HepG2 (cell line): ENCODE results near the gene EYA2. TPM values are rescaled to one million over a fixed set of nuclear protein-coding genes. Genes with fewer than 3 reads are reported as not detected.

Experiments used
- ATAC-seq: fragments of 200-7000 bp; cut with Tn5 transposase; 3 replicates; pipeline ENCODE4 v1.9.1; 2020; ENCODE audit warnings: mild to moderate bottlenecking, moderate library complexity
- BruUV-seq: library from RNA; stranded (reverse); fragments of 400-500 nt; replicated peaks from 2 replicates; lab custom pipeline; 2021; lab: Mats Ljungman, UMichigan
- CTCF ChIA-PET: fragments of 300-600 bp; formaldehyde crosslinking; extraction: SDS; loops from one replicate; lab custom pipeline; 2021; ENCODE audit warnings: low total read pairs, inconsistent platforms, low intra/inter-chr PET ratio; lab: Yijun Ruan, JAX
- POLR2A ChIA-PET: fragments of 350-600 bp; sonication (Branson Sonifier 250); formaldehyde crosslinking; loops from one replicate; lab custom pipeline; 2020; ENCODE audit warnings: antibody characterized with exemption, inconsistent platforms; lab: Yijun Ruan, JAX
- DNase-seq: peaks from one replicate; pipeline ENCODE4 v3.0.0-alpha.2; 2015; ENCODE audit warnings: low spot score
- FAIRE-seq: peaks from 3 replicates; lab custom pipeline; 2011; peaks lifted over from hg19 to GRCh38; lab: Jason Lieb, UNC
- H2AFZ ChIP-seq: one replicate; pipeline ENCODE4 v1.6.1; 2011; ENCODE audit warnings: low read length, inconsistent platforms
- H3K27ac ChIP-seq: fragments of 300-600 bp; 3 replicates; pipeline ENCODE4 v1.8.0; 2011; ENCODE audit warnings: mixed run types, mild to moderate bottlenecking, mixed read lengths, low read length, inconsistent platforms; ENCODE audit not compliant: insufficient read depth; ENCODE audit errors: extremely low read length
- H3K27me3 ChIP-seq, 2 experiments: fragments of 200-600 bp in 1 of 2; 2 replicates in 1 of 2; 3 replicates in 1 of 2; pipeline versions ENCODE4 v1.6.0 to v1.8.0; 2011; ENCODE audit warnings: low read length in 2 of 2, mild to moderate bottlenecking in 2 of 2, moderate library complexity in 2 of 2, inconsistent platforms in 1 of 2; ENCODE audit not compliant: insufficient read depth in 2 of 2, control insufficient read depth in 1 of 2
- H3K36me3 ChIP-seq, 2 experiments: fragments of 200-600 bp in 1 of 2; replicated peaks in 1 of 2; 2 replicates in 1 of 2; 3 replicates in 1 of 2; pipeline versions ENCODE4 v1.5.1 to v1.8.0; 2011; ENCODE audit warnings: low read length in 2 of 2, inconsistent platforms in 1 of 2; ENCODE audit not compliant: insufficient read depth in 2 of 2, control insufficient read depth in 1 of 2
- H3K4me1 ChIP-seq: 2 replicates; pipeline ENCODE4 v1.5.1; 2012; ENCODE audit warnings: low read length, inconsistent platforms; ENCODE audit not compliant: insufficient read depth
- H3K4me2 ChIP-seq: 2 replicates; pipeline ENCODE4 v1.6.0; 2011; ENCODE audit warnings: low read depth, low read length, inconsistent platforms
- H3K4me3 ChIP-seq, 3 experiments: fragments of 200-600 bp in 1 of 3; sonication (generic), shearing (Covaris generic) in 1 of 3; replicated peaks in 1 of 3; 2 replicates each; pipeline ENCODE4 v1.5.1; 2011 to 2016; ENCODE audit warnings: low read length in 3 of 3, inconsistent platforms in 2 of 3, low read depth in 2 of 3, mild to moderate bottlenecking in 2 of 3, control low read depth in 1 of 3, mixed read lengths in 1 of 3; ENCODE audit not compliant: insufficient read depth in 1 of 3
- H3K79me2 ChIP-seq: one replicate; pipeline ENCODE4 v1.6.1; 2011; ENCODE audit warnings: low read length, inconsistent platforms; ENCODE audit not compliant: insufficient read depth
- H3K9ac ChIP-seq: 2 replicates; pipeline ENCODE4 v1.6.0; 2011; ENCODE audit warnings: mild to moderate bottlenecking, low read depth, low read length, inconsistent platforms; ENCODE audit not compliant: insufficient read depth
- H3K9me3 ChIP-seq: 2 replicates; pipeline ENCODE4 v1.5.1; 2012; ENCODE audit warnings: mild to moderate bottlenecking, low read length
- H4K20me1 ChIP-seq: 2 replicates; pipeline ENCODE4 v1.6.0; 2011; ENCODE audit warnings: inconsistent platforms, mild to moderate bottlenecking, low read length, moderate library complexity; ENCODE audit not compliant: insufficient read depth
- ASH2L ChIP-seq: fragments of 300-600, 200-600 bp; sonication (generic); IDR thresholded peaks from 2 replicates; pipeline ENCODE4 v1.7.0; 2017; ENCODE audit warnings: low read depth, mild to moderate bottlenecking, moderate library complexity, mixed read lengths, low read length; ENCODE audit not compliant: insufficient read length
- GRHL1 ChIP-seq: sonication (generic); formaldehyde crosslinking; conservative IDR thresholded peaks from 2 replicates; pipeline ENCODE4 v1.8.0; 2022; ENCODE audit warnings: missing genetic modification reagents
- HNRNPL ChIP-seq: fragments of 200-400 bp; formaldehyde crosslinking; IDR thresholded peaks from 2 replicates; pipeline ENCODE4 v1.6.1; 2017; ENCODE audit warnings: mild to moderate bottlenecking, low read depth, low read length
- JARID2 ChIP-seq: sonication (generic); formaldehyde crosslinking; IDR thresholded peaks from 2 replicates; pipeline ENCODE4 v1.8.1; 2023; ENCODE audit warnings: missing genetic modification reagents, inconsistent platforms; ENCODE audit not compliant: insufficient replicate concordance
- PRDM4 ChIP-seq: sonication (generic); formaldehyde crosslinking; IDR thresholded peaks from 2 replicates; pipeline ENCODE4 v1.9.0; 2021; ENCODE audit warnings: missing genetic modification reagents, borderline replicate concordance
- TAF1 ChIP-seq: sonication (generic); formaldehyde crosslinking; IDR thresholded peaks from 2 replicates; pipeline ENCODE4 v1.4.0; 2020; ENCODE audit warnings: missing genetic modification reagents
- ZNF7 ChIP-seq: IDR thresholded peaks from 2 replicates; pipeline ENCODE4 v1.6.1; 2016; ENCODE audit warnings: missing biosample characterization, missing genetic modification reagents
- WGBS: methylation state at CpG from one replicate; pipeline ENCODE4 v1.1.6; 2017; ENCODE audit warnings: low lambda C conversion rate; 5-methylcytosine and 5-hydroxymethylcytosine counted together
- in situ Hi-C: cut with HindIII; loops from 2 replicates; pipeline ENCODE4 v1.10.0; 2017; ENCODE audit warnings: low pct_unique_long_range_greater_than_20kb; ENCODE audit not compliant: extremely low pct_ligation_motif_present
- intact Hi-C: fragments of 100-400 bp; cut with micrococcal nuclease; formaldehyde crosslinking; loops from one replicate; pipeline ENCODE4 v1.10.0; 2022; ENCODE audit not compliant: unreplicated experiment
- polyA plus RNA-seq, 8 experiments: library from polyadenylated mRNA; depleted of rRNA in 3 of 8; stranded (reverse) in 7 of 8; unstranded in 1 of 8; fragments of >200 nt; fragmentation: Illumina TruSeq in 4 of 8; extraction: Trizol in 4 of 8; gene quantifications; 2 replicates each; pipeline versions ENCODE4 v1.2.1 to v1.2.3, GENCODE V29; 2011 to 2016; ENCODE audit warnings: low read depth in 4 of 8, missing spikeins in 1 of 8, mixed read lengths in 1 of 8; ENCODE audit not compliant: insufficient read depth in 1 of 8
- total RNA-seq, 5 experiments: library from RNA; depleted of rRNA; stranded (reverse); fragments of >200 nt; fragmentation: Illumina TruSeq; extraction: Trizol; gene quantifications; 2 replicates each; pipeline ENCODE4 v1.2.3, GENCODE V29; 2016; ENCODE audit warnings: low read depth in 1 of 5

Gene EYA2
- total and polyA plus RNA-seq, 2 of the 13 experiments (the other 11 are each of a cell fraction or from before 2014, with no cell fraction given), result not detected

DNA sequence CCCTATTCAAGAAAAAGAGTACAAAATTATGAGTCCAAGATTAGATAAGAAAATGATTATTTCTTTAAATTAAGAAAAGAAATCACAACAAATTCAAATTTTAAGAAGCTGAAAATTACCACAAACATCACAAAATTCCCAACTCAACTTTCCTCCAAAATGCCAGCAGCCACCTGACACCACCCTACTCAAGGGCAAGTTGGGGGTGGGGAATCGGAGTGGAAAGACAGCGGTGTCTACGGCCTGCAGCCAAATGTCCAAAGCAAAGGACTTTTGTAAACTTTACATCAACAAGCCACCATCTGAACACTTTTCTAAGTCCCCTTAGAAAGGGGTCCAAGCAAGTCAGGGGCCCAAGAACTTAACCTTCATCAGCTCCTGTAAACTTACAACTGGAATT lies 1.6 kb upstream of the EYA2 start:
- no TSS peak for BruUV-seq
- intact Hi-C loops, result no loop called here
- Histone ChIP-seq H3K4me2 (no peak overlapping the region), H2AFZ (no peak overlapping the region), H4K20me1 (no peaks in the 10 kb centered on the region), H3K36me3 (no peaks in the 10 kb centered on the region), H3K9ac (no peak overlapping the region), H3K9me3 (no peaks in the 10 kb centered on the region), H3K27me3 (peaks cover 21 to 47% of the 10 kb centered on the region in 2 experiments; a peak in 4 of 5 replicates), H3K4me3 (no peak overlapping the region), H3K27ac (no peak overlapping the region), H3K4me1 (no peaks in the 10 kb centered on the region)
- CTCF ChIA-PET, result no interaction called here
- no peak for FAIRE-seq
- 43% methylated on average over 3 of the region's 3 CpGs for WGBS
- POLR2A ChIA-PET, result no interaction called here
- TF ChIP-seq HNRNPL (no peak), JARID2 (CRISPR knock-in tag) (no peak), ASH2L (no peak), GRHL1 (CRISPR knock-in tag) (no peak), TAF1 (CRISPR knock-in tag) (no peak), ZNF7 (CRISPR knock-in tag) (no peak), PRDM4 (CRISPR knock-in tag) (no peak)
- TF ChIP-seq, all 625 proteins: peak for 0
- no peak for ATAC-seq
- no peak for DNase-seq
- H3K79me2 ChIP-seq, result no peaks in the 10 kb centered on the region
- in situ Hi-C loops, result no loop called here
